Upper lobe of right lung (tissue), 1 donor: ENCODE data around the gene SNX32. TPM values are rescaled to one million over a fixed set of nuclear protein-coding genes. Genes with fewer than 3 reads are reported as not detected.

Experiments
- ATAC-seq: fragments of 200-7000 bp; cut with Tn5 transposase; one replicate; pipeline ENCODE4 v1.9.1; 2020; ENCODE audit warnings: mild to moderate bottlenecking, moderate library complexity
- DNase-seq: peaks from one replicate; pipeline ENCODE4 v3.0.0-alpha.2; 2020
- H3K27ac ChIP-seq: fragments of 200-600 bp; one replicate; pipeline ENCODE4 v1.8.0; 2022
- H3K27me3 ChIP-seq: fragments of 200-600 bp; one replicate; pipeline ENCODE4 v1.8.0; 2022; ENCODE audit warnings: mild to moderate bottlenecking
- H3K36me3 ChIP-seq: fragments of 200-600 bp; one replicate; pipeline ENCODE4 v1.8.0; 2022
- H3K4me1 ChIP-seq: fragments of 200-600 bp; one replicate; pipeline ENCODE4 v1.8.0; 2022
- H3K4me3 ChIP-seq: fragments of 200-600 bp; one replicate; pipeline ENCODE4 v1.8.0; 2022; ENCODE audit warnings: mild to moderate bottlenecking
- H3K9me3 ChIP-seq: fragments of 200-600 bp; one replicate; pipeline ENCODE4 v1.8.0; 2022
- CTCF ChIP-seq: fragments of 200-600 bp; IDR thresholded peaks from one replicate; pipeline ENCODE4 v1.8.0; 2022; ENCODE audit warnings: antibody characterized with exemption
- intact Hi-C: fragments of 100-400 bp; cut with DNase I; formaldehyde crosslinking; loops from one replicate; pipeline ENCODE4 v1.11.0; 2022
- total RNA-seq: library from RNA; stranded (reverse); fragmentation: NEBNext Ultra II Directional; extraction: Animal tissue kit (Norgen Biotek cat#: 25700); gene quantifications from one replicate; pipeline ENCODE4 v1.2.1, GENCODE V29; 2021
- donor health status: DM: no; HTN: yes; CAD: no; lungs with severe emphysema.

The SNX32 gene
- total RNA-seq, 1 donor from 2014 or later = not detected

- H3K27ac ChIP-seq = no peak overlapping the region
- intact Hi-C loops = no loop called here
- no peak overlapping the region for H3K4me3 ChIP-seq
- peaks cover 48% of the 10 kb centered on the region for H3K36me3 ChIP-seq
- TF ChIP-seq CTCF = no peak
- DNase-seq (peak; percentile 62), ATAC-seq (no peak)
- H3K27me3 ChIP-seq = no peaks in the 10 kb centered on the region
- peaks cover 20% of the 10 kb centered on the region for H3K4me1 ChIP-seq
- H3K9me3 ChIP-seq = no peaks in the 10 kb centered on the region
Measured at GRCh38 chr11:65854852-65855837, 21.4 kb downstream of the SNX32 start.

- DNase-seq (peak; percentile 60), ATAC-seq (no peak)
- H3K27ac ChIP-seq = peak overlapping the region; percentile 97
- peak overlapping the region; percentile 98 for H3K4me3 ChIP-seq
- H3K9me3 ChIP-seq = no peaks in the 10 kb centered on the region
- intact Hi-C loops = no loop called here
- TF ChIP-seq CTCF = no peak
- no peaks in the 10 kb centered on the region for H3K27me3 ChIP-seq
- peaks cover 20% of the 10 kb centered on the region for H3K4me1 ChIP-seq
- H3K36me3 ChIP-seq = peaks cover 48% of the 10 kb centered on the region
Measured at GRCh38 chr11:65855927-65856363, 22.2 kb downstream of the SNX32 start.

- ATAC-seq (peak; percentile 66), DNase-seq (peak; percentile 94)
- peaks cover 29% of the 10 kb centered on the region for H3K4me1 ChIP-seq
- H3K27ac ChIP-seq = peak overlapping the region; percentile 97
- no peaks in the 10 kb centered on the region for H3K9me3 ChIP-seq
- intact Hi-C loops = no loop called here
- H3K36me3 ChIP-seq = peaks cover 47% of the 10 kb centered on the region
- TF ChIP-seq CTCF = no peak
- peak overlapping the region; percentile 98 for H3K4me3 ChIP-seq
- H3K27me3 ChIP-seq = no peaks in the 10 kb centered on the region
Measured at GRCh38 chr11:65856689-65857499, 23.1 kb downstream of the SNX32 start.

GRCh38 chr11:65857500-65857852 lies 23.7 kb downstream of the SNX32 start:
- no peak for DNase-seq
- H3K36me3 ChIP-seq = peaks cover 47% of the 10 kb centered on the region
- peak; percentile 0 for ATAC-seq
- H3K27ac ChIP-seq = peak overlapping the region; percentile 97
- no peaks in the 10 kb centered on the region for H3K9me3 ChIP-seq
- no peaks in the 10 kb centered on the region for H3K27me3 ChIP-seq
- TF ChIP-seq CTCF = no peak
- H3K4me1 ChIP-seq = peaks cover 31% of the 10 kb centered on the region
- peak overlapping the region; percentile 98 for H3K4me3 ChIP-seq
- intact Hi-C loops = no loop called here

GRCh38 chr11:65857853-65858680 lies 24.3 kb downstream of the SNX32 start, which contains the start of gene CFL1:
CFL1 (minus strand) TSS chr11:65858180; CDS start chr11:65858099, 81 bp downstream.
- ATAC-seq (peak; percentile 81), DNase-seq (peak; percentile 99)
- peak within 1 kb of the TSS; percentile 98 for H3K4me3 ChIP-seq
- intact Hi-C loops = no loop called here
- H3K27ac ChIP-seq = peak within 1 kb of the TSS; percentile 97
- H3K27me3 ChIP-seq = no peaks in the 10 kb centered on the region
- TF ChIP-seq CTCF = no peak
- peaks cover 31% of the 10 kb centered on the region for H3K4me1 ChIP-seq
- peaks cover 47% of the 10 kb centered on the region for H3K36me3 ChIP-seq
- no peaks in the 10 kb centered on the region for H3K9me3 ChIP-seq
